ENCODE results near the gene MGST3. TPM values are rescaled to one million over a fixed set of nuclear protein-coding genes. Genes with fewer than 3 reads are reported as not detected.
"Not testable (repeated sequence)": the region's sequence is repeated elsewhere in the genome, so short reads cannot be mapped to it uniquely, and the experiment has no call there.

The MGST3 gene
- total RNA-seq, 1 donor from 2014 or later = 128 TPM

DNA sequence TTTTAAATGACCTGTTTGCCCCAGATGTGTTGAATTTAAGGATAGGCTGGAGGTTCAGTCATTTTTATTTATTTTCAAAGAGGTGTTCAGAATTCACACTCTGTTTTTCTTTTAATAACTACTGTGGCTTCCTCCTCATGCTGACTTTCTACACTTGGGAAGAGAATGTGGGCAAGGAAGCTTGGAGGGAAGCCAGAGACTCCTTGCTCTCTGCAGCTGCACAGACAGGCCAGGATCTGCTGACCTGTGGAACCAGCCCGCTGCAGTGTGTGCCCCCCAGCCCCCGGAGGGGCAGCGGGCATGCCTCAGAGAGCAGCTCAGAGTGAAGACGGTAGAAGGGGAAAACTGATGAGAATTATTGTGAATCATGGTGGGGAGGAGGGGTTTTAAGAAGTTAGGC is 16.9 kb downstream of the MGST3 start:
- Mint-ChIP-seq H3K9me3 (ENCODE audit: low read depth) (no peaks in the 10 kb centered on the region), H3K4me1 (ENCODE audit: low read depth) (no peaks in the 10 kb centered on the region), H3K4me3 (ENCODE audit: low read depth) (no peak overlapping the region), H3K27ac (no peak overlapping the region), H3K36me3 (ENCODE audit: insufficient read depth) (peaks cover 2% of the 10 kb centered on the region), H3K27me3 (no peaks in the 10 kb centered on the region)
- DNase-seq (ENCODE audit: low spot score, unreplicated experiment) = no peak
- TF ChIP-seq, protein P1, sequence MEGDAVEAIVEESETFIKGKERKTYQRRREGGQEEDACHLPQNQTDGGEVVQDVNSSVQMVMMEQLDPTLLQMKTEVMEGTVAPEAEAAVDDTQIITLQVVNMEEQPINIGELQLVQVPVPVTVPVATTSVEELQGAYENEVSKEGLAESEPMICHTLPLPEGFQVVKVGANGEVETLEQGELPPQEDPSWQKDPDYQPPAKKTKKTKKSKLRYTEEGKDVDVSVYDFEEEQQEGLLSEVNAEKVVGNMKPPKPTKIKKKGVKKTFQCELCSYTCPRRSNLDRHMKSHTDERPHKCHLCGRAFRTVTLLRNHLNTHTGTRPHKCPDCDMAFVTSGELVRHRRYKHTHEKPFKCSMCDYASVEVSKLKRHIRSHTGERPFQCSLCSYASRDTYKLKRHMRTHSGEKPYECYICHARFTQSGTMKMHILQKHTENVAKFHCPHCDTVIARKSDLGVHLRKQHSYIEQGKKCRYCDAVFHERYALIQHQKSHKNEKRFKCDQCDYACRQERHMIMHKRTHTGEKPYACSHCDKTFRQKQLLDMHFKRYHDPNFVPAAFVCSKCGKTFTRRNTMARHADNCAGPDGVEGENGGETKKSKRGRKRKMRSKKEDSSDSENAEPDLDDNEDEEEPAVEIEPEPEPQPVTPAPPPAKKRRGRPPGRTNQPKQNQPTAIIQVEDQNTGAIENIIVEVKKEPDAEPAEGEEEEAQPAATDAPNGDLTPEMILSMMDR (IDR thresholded peaks at IDR 0.05; ENCODE audit: unreplicated experiment) = no peak

DNA sequence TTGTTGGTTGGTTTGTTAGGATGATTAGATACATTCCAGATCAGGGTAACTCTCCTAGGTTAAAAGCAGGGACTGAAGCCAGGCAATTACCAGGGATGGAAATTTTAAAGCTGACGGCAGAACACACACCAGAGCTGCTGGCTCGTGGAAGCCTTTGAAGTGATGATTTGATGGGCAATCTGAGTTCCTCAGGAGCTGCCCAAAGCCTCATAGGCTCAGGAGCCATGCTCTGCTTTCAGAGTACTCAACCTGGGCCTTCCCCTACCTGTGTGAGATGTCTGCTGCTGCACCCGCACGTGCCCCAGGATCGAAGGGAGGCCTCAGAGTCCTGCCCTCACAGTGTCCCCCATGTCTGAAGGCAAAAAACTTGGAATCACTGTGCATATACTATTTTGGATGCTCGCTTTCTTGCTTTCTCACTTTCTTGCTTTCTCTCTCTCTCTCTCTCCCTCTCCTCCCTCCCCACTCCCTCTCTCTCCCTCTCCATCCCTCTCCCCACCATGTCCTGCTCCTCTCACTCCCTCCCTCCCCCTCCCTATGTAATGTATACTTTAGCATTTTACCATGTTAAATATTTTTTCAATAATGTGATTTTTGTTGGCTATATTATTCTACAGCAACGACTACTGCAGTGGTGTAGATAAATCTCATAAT is 18.0 kb downstream of the MGST3 start:
- no peaks in the 10 kb centered on the region for H3K27me3 Mint-ChIP-seq
- no peaks in the 10 kb centered on the region for H3K9me3 Mint-ChIP-seq (ENCODE audit: low read depth)
- H3K4me1 Mint-ChIP-seq (ENCODE audit: low read depth) = no peaks in the 10 kb centered on the region
- H3K36me3 Mint-ChIP-seq (ENCODE audit: insufficient read depth) = peaks cover 5% of the 10 kb centered on the region
- no peak overlapping the region for H3K27ac Mint-ChIP-seq
- no peak for DNase-seq (ENCODE audit: low spot score, unreplicated experiment)
- no peak overlapping the region for H3K4me3 Mint-ChIP-seq (ENCODE audit: low read depth)
- TF ChIP-seq, protein P1 (IDR thresholded peaks at IDR 0.05; ENCODE audit: unreplicated experiment) = no peak

DNA sequence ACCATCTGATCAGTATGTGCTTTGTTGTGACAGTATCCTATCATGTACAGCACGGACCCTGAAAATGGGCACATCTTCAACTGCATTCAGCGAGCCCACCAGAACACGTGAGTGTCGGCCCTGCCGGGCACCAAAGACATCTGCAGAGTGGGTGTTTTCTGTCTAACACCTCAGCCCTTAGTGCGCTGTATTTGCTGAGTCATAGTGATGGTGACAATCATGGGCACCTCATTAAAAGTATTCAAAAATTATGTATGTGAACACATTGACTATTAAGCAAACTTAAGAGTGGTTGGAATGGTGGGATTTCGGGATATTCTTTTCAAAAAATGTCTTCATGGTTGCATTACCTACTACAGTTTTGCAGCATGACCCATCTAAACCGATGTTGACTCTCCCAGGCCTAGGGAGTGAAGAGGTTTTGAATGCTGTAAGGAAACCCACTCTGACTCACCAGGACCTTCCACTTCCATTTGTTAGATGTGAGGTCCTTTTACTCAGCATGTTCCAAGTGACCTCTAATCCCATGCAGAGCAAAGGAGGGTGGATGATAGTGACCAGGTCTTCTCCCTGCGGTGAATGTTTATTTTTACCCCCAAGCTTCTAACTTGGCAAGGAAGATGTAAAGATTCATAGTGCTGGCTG is 20.1 kb downstream of the MGST3 start:
- Mint-ChIP-seq H3K4me1 (ENCODE audit: low read depth) (no peaks in the 10 kb centered on the region), H3K36me3 (ENCODE audit: insufficient read depth) (peaks cover 6% of the 10 kb centered on the region), H3K27me3 (no peaks in the 10 kb centered on the region), H3K27ac (no peak overlapping the region), H3K4me3 (ENCODE audit: low read depth) (no peak overlapping the region), H3K9me3 (ENCODE audit: low read depth) (no peaks in the 10 kb centered on the region)
- no peak for DNase-seq (ENCODE audit: low spot score, unreplicated experiment)
- TF ChIP-seq, protein P1 (IDR thresholded peaks at IDR 0.05; ENCODE audit: unreplicated experiment) = no peak

DNA sequence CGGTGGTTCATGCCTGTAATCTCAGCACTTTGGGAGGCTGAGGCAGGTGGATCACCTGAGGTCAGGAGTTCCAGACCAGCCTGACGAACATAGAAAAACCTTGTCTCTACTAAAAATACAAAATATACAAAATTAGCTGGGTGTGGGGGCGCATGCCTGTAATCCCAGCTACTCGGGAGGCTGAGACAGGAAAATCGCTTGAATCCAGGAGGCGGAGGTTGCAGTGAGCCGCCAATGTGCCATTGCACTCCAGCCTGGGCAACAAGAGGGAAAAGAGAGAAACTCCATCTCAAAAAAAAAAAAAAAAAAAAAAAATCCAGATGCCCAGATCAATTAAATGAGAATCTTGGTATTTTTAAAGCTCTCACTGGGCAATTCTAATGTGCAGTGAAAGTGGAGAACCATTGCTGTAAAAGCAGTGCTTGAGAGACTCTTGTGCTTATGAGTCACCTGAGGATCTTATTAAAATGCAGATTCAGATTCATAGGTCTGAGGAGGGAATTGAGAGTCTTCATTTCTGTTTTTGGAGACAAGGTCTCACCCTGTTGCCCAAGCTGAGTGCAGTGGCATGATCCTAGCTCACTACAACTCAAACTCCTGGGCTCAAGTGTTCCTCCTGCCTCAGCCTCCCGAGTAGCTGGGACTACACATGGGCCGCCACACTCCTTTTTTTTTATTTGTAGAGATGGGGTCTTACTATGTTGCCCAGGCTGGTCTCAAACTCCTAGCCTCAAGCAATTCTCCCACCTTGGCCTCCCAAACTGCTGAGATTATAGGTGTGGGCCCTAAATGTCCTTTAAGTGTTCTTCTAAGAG is 27.9 kb downstream of the MGST3 start:
- not testable (repeated sequence) for H3K4me3 Mint-ChIP-seq (ENCODE audit: low read depth); DNase-seq (ENCODE audit: low spot score, unreplicated experiment); H3K36me3 Mint-ChIP-seq (ENCODE audit: insufficient read depth); H3K27ac Mint-ChIP-seq; H3K9me3 Mint-ChIP-seq (ENCODE audit: low read depth); H3K4me1 Mint-ChIP-seq (ENCODE audit: low read depth); H3K27me3 Mint-ChIP-seq

DNA sequence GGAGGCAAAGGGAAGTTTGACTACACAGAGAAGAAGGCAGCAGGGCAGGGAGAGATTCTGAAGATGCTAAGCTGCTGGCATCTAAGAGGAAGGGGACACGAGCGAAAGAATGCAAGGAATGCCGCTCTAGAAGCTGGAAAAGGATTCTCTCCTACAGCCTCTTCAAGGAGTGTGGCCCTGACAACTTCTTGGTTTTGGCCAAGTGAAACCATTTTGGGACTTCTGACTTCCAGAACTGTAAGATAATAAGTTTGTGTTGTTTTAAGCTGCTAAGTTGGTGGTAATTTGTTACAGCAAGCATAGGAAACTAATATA is 28.5 kb downstream of the MGST3 start:
- Mint-ChIP-seq H3K27ac (no peak overlapping the region), H3K4me3 (ENCODE audit: low read depth) (no peak overlapping the region), H3K9me3 (ENCODE audit: low read depth) (no peaks in the 10 kb centered on the region), H3K27me3 (no peaks in the 10 kb centered on the region), H3K36me3 (ENCODE audit: insufficient read depth) (peaks cover 7% of the 10 kb centered on the region), H3K4me1 (ENCODE audit: low read depth) (no peaks in the 10 kb centered on the region)
- no peak for DNase-seq (ENCODE audit: low spot score, unreplicated experiment)
- TF ChIP-seq, protein P1 (IDR thresholded peaks at IDR 0.05; ENCODE audit: unreplicated experiment) = no peak

All from progenitor cell of endocrine pancreas (in vitro differentiated cells).